ENCODE measurements around the gene FAM163A.

GRCh38 chr1:179767177-179767581 is 24.1 kb downstream of the FAM163A start:
- peak; percentile 63; the same call in 1 of the 2 replicates for TF ChIP-seq GATA2 (IDR thresholded peaks at IDR 0.05; ENCODE audit: low read depth, low read length)
- TF ChIP-seq GATA3 (IDR thresholded peaks at IDR 0.05; ENCODE audit: low read depth, low read length) = no peak

Measured in SH-SY5Y (cell line).